Panc1 (cell line): ENCODE results near the gene INSIG2. TPM values are rescaled to one million over a fixed set of nuclear protein-coding genes. Genes with fewer than 3 reads are reported as not detected.

Experiments
- ATAC-seq: fragments of 200-7000 bp; cut with Tn5 transposase; 2 replicates; pipeline ENCODE4 v1.9.1; 2020; ENCODE audit warnings: mild to moderate bottlenecking, moderate library complexity
- Bru-seq: library from RNA; stranded (reverse); fragments of 400-500 nt; gene quantifications from one replicate; lab custom pipeline; 2021; lab: Mats Ljungman, UMichigan
- BruChase-seq, 2 experiments: library from RNA; stranded (reverse); fragments of 400-500 nt; gene quantifications; one replicate each; lab custom pipeline; 2021; lab: Mats Ljungman, UMichigan
- BruUV-seq: library from RNA; stranded (reverse); fragments of 400-500 nt; replicated peaks from 2 replicates; lab custom pipeline; 2021; lab: Mats Ljungman, UMichigan
- CTCF ChIA-PET: fragments of 300-600 bp; sonication (Branson Sonifier 250); formaldehyde crosslinking; loops from one replicate; lab custom pipeline; 2022; ENCODE audit warnings: antibody characterized with exemption; lab: Charles Lee
- POLR2A ChIA-PET: fragments of 300-600 bp; sonication (Branson Sonifier 250); formaldehyde crosslinking; loops from one replicate; lab custom pipeline; 2022; ENCODE audit warnings: antibody characterized with exemption; lab: Charles Lee
- DNase-seq: peaks from one replicate; pipeline ENCODE4 v3.0.0-alpha.2; 2010; ENCODE audit warnings: low read depth, low spot score
- H3K27ac ChIP-seq: 2 replicates; pipeline ENCODE4 v1.5.1; 2011; ENCODE audit warnings: mild to moderate bottlenecking, low read length, inconsistent platforms
- H3K27me3 ChIP-seq: fragments of 200-500 bp; sonication (Bioruptor generic); 2 replicates; pipeline ENCODE4 v1.6.0; 2014; ENCODE audit warnings: low read length, inconsistent platforms; ENCODE audit not compliant: control insufficient read depth, insufficient read depth
- H3K36me3 ChIP-seq: fragments of 200-500 bp; sonication (Bioruptor generic); 2 replicates; pipeline ENCODE4 v1.5.1; 2014; ENCODE audit warnings: inconsistent platforms, mild to moderate bottlenecking, low read length, moderate library complexity; ENCODE audit not compliant: control insufficient read depth, insufficient read depth
- H3K4me1 ChIP-seq: 2 replicates; pipeline ENCODE4 v1.5.1; 2011; ENCODE audit warnings: inconsistent platforms, mild to moderate bottlenecking, low read length, moderate library complexity; ENCODE audit not compliant: control insufficient read depth, insufficient read depth
- H3K4me3 ChIP-seq, 2 experiments: 2 replicates each; pipeline ENCODE4 v1.5.1; 2011 to 2012; ENCODE audit warnings: low read depth in 2 of 2, low read length in 2 of 2, mild to moderate bottlenecking in 2 of 2, inconsistent platforms in 1 of 2, moderate library complexity in 1 of 2
- H3K9me3 ChIP-seq: fragments of 200-500 bp; sonication (Bioruptor generic); 2 replicates; pipeline ENCODE4 v1.5.1; 2014; ENCODE audit warnings: low read depth, mild to moderate bottlenecking, inconsistent platforms, low read length, moderate library complexity; ENCODE audit not compliant: control insufficient read depth, insufficient read depth
- CTCF ChIP-seq: fragments of 450-650 bp; IDR thresholded peaks from 2 replicates; pipeline ENCODE4 v1.5.1; 2017; ENCODE audit warnings: mild to moderate bottlenecking
- POLR2AphosphoS5 ChIP-seq: IDR thresholded peaks from 2 replicates; pipeline ENCODE4 v1.6.1; 2012; ENCODE audit warnings: mild to moderate bottlenecking, low read depth, low read length, moderate library complexity
- REST ChIP-seq, 2 experiments: IDR thresholded peaks; 2 replicates each; pipeline ENCODE4 v1.6.1; 2011 to 2012; ENCODE audit warnings: low read depth in 2 of 2, control low read depth in 1 of 2, low read length in 1 of 2, mild to moderate bottlenecking in 1 of 2, moderate library complexity in 1 of 2; ENCODE audit not compliant: insufficient read depth in 1 of 2
- SIN3A ChIP-seq: IDR thresholded peaks from 2 replicates; pipeline ENCODE4 v1.6.1; 2012; ENCODE audit warnings: low read depth, mild to moderate bottlenecking, low read length, moderate library complexity, borderline replicate concordance; ENCODE audit not compliant: insufficient read depth
- TCF7L2 ChIP-seq: IDR thresholded peaks from 2 replicates; pipeline ENCODE4 v1.6.1; 2011; ENCODE audit warnings: mild to moderate bottlenecking, low read depth, low read length, inconsistent platforms
- in situ Hi-C: cut with HindIII; loops from 2 replicates; pipeline ENCODE4 v1.10.0; 2016; ENCODE audit warnings: low sequenced_read_pairs, low pct_unique_long_range_greater_than_20kb
- intact Hi-C: fragments of 100-400 bp; cut with micrococcal nuclease; formaldehyde crosslinking; loops from one replicate; pipeline ENCODE4 v1.10.0; 2022; ENCODE audit not compliant: unreplicated experiment
- long read RNA-seq: library from polyadenylated mRNA; unstranded; transcript quantifications from one replicate; pipeline ENCODE4 v2.0.0, GENCODE V29; 2021; ENCODE audit not compliant: unreplicated experiment
- polyA plus RNA-seq: library from polyadenylated mRNA; unstranded; fragments of >200 nt; gene quantifications from one replicate; pipeline ENCODE4 v1.2.1, GENCODE V29; 2012; ENCODE audit warnings: missing spikeins; ENCODE audit not compliant: insufficient read length
- total RNA-seq: library from RNA; stranded (reverse); gene quantifications from one replicate; pipeline ENCODE4 v1.2.1, GENCODE V29; 2021; ENCODE audit not compliant: unreplicated experiment

Gene INSIG2
- total RNA-seq, result 9.9 TPM
- 8.4 TPM for polyA plus RNA-seq
- percentile 59 among the genes with signal in this experiment for Bru-seq, nascent RNA
- BruChase-seq, experiment 1, labeled RNA remaining after a 2-hour chase, result percentile 75 among the genes with signal in this experiment
- percentile 72 among the genes with signal in this experiment for BruChase-seq, experiment 2, labeled RNA remaining after a 6-hour chase
- long read RNA-seq, transcript INSIG2-201 (6 exons, 2,590 nt), result major isoform, 30 of 41 reads
- long read RNA-seq, partial matches to known transcripts, result 0 of 41 reads
- long read RNA-seq, other reads (novel, unspliced or antisense), result 7 of 41 reads

- ChIA-PET POLR2A (no interaction called here), CTCF (no interaction called here)
- peaks cover 16% of the 10 kb centered on the region for H3K27me3 ChIP-seq
- DNase-seq, result peak; percentile 93
- H3K36me3 ChIP-seq, result no peaks in the 10 kb centered on the region; the same call in 1 of the 2 replicates
- peak within 1 kb of the TSS; percentile 91 for H3K27ac ChIP-seq
- in situ Hi-C loops, result no loop called here
- no peaks in the 10 kb centered on the region for H3K9me3 ChIP-seq
- peak; percentile 99 for ATAC-seq
- peak within 1 kb of the TSS; percentile 61 to 90 for H3K4me3 ChIP-seq
- H3K4me1 ChIP-seq, result peaks cover 4% of the 10 kb centered on the region; the same call in 1 of the 2 replicates
- no peak for TF ChIP-seq REST (IDR thresholded peaks at IDR 0.05; ENCODE audit: insufficient read depth in 1 of 2, low read depth in 2 of 2, low read length in 1 of 2)
- no TSS peak for BruUV-seq
- intact Hi-C loops, result no loop called here
Measured at GRCh38 chr2:118088051-118089024, at the start of gene INSIG2. TSS of gene INSIG2 (plus strand) at chr2:118088471. CDS start at chr2:118096557, 8,086 bp downstream.

GRCh38 chr2:118040891-118041290, 47.4 kb upstream of the INSIG2 start:
- DNase-seq (no peak), ATAC-seq (no peak)
- Histone ChIP-seq H3K27ac (no peak overlapping the region), H3K27me3 (peaks cover 11% of the 10 kb centered on the region), H3K9me3 (no peaks in the 10 kb centered on the region), H3K4me1 (no peaks in the 10 kb centered on the region), H3K36me3 (no peaks in the 10 kb centered on the region), H3K4me3 (no peak overlapping the region)
- in situ Hi-C loops (no loop called here), intact Hi-C loops (loop anchor here (10.0 kb wide), 2 partner anchors 174 to 304 kb away; no protein-coding TSS in a partner anchor)
- BruUV-seq, result no TSS peak
- ChIA-PET POLR2A (no interaction called here), CTCF (no interaction called here)
- TF ChIP-seq TCF7L2, result no peak
- no peak for TF ChIP-seq CTCF
- no peak for TF ChIP-seq REST (IDR thresholded peaks at IDR 0.05; ENCODE audit: insufficient read depth in 1 of 2, low read depth in 2 of 2, low read length in 1 of 2)
- TF ChIP-seq POLR2AphosphoS5, result no peak
- no peak for TF ChIP-seq SIN3A
